SW480 (cell line): ENCODE measurements around the gene KCNJ11.
A peak's percentile ranks its signal among the peaks of the same experiment; 100 is the strongest.

ENCODE experiments used
- DNase-seq: peaks from one replicate; pipeline ENCODE4 v3.0.0-alpha.2; 2016; ENCODE audit warnings: low spot score

Gene KCNJ11

DNA sequence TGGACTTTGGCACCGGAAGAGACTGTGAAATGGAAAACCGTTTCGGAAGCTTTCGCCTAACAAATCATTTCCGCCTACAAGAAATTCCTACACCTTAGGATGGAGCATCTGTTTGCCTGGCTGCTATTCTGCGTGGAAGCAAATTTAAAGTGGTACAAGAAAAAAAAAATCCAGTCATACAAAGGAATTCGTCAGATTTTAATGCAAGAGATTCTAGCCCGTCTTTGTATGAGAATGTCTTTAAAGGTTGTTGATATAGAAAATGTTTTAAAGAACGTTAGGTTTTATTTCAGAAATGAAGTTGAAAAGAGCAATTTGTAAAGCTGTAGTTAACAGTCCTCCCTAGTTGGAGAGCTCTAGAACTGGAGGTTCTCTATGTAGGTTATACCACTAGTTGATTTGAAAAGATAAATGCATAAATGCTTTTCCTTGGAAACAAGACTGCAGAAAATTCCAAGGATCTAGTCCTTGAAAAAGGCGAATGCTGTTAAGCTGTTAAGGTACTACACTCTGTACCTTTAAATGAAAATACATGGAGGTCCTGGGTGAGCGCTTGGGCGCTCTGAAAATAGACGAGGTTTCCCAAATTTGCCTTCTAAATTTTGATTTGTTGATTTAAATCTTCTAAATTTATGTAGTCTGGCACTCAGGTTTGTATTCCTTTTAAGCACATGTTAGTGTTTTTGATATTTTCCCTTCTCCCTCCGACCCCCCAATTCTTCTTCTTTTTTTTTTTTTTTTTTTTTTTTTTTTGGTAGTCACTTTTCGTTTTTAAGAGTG is 34.4 kb downstream of the KCNJ11 start:
- peak; percentile 25 for DNase-seq

DNA sequence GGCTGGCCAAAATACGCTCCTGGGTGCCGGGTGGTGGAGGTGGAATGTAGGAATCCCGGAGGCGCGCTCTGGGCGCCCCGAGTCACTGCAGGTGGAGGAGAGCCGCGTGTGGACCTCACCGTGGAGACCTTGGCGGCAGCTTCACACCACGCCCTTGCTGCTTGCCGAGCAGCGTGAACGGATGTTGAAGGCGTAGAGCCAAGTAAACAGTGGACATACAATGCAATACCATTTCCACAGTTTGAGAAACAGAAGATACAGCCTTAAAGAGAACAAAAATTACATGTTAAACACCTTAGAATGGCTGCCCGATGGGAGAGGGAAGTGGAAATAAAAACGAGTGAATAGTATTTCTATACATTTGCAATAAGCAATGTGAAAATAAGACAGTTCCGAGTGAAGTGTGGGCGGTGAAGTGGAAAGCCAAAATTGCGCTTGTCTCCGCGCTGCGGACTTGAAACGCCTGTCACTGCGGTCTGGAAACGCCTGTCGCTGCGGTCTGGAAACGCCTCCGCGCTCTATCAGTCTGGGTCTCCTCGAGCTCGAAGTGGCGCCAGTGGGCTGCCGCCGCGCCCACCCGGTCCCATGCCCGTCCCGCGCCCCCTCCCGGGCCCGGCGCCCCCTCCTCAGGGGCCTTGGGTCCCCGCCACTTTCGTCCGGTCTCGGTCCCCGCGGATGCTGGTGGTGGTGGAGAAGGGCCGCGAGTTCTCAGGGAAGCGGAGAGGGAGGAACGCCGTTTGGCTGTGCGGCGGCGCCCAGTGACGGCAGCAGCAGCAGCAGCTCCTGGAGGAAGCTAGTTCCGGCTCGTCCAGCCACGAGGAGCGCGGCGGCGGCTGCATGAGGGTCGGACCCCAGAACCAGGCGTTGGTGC is 35.3 kb downstream of the KCNJ11 start:
- peak; percentile 90 for DNase-seq

DNA sequence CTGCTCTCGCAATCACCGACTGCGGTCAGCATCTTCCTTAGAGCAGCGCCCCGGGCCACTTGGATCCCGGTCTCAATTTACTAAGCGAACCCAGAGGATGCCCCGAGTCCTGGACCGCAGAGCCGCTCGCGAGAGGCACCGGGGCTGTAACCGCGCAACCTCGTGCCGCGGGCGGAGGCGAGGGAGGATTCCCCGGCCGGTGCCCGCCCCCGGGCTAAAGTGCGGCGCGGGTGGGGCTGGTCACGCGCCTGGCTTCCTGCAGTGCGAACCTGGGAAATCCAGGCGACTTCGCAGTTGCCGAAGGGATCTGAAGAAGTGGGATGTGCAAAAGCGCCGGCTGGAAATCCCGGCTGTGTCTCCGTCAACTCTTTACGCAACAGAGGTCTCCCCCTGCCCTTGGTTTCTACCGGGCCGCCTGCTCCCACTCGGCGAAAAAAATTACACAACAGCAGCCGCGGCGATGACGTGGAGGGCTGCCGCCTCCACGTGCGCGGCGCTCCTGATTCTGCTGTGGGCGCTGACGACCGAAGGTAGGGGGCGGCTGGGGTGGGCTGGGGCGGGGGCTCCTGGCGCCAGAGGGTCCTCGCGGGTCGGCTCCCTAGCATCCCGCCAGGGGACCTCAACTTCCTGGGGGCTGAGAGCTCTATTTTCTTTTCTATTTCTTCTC is 36.8 kb downstream of the KCNJ11 start, which contains the start of gene NCR3LG1:
Gene NCR3LG1 (plus strand): TSS at position 291 of the 667 bp plus-strand sequence. CDS start 170 bp downstream, at position 461.
- DNase-seq = peak; percentile 69

DNA sequence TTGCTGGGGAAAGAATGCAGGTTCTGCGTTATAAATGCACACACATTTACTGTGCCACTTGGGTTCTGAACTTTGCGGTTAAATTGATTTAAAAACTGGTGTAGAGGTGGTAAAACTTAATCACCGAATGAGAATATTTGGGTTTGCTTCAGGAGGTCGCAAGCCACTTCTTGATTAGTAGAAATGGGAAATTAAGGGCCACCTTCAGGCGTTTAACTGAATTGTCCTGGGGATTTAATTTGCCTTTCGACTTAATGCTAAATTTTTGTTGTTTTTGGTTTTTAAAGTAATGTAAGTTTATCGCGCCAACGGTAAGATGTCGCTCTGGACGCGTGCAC is 37.3 kb downstream of the KCNJ11 start:
- DNase-seq = no peak

DNA sequence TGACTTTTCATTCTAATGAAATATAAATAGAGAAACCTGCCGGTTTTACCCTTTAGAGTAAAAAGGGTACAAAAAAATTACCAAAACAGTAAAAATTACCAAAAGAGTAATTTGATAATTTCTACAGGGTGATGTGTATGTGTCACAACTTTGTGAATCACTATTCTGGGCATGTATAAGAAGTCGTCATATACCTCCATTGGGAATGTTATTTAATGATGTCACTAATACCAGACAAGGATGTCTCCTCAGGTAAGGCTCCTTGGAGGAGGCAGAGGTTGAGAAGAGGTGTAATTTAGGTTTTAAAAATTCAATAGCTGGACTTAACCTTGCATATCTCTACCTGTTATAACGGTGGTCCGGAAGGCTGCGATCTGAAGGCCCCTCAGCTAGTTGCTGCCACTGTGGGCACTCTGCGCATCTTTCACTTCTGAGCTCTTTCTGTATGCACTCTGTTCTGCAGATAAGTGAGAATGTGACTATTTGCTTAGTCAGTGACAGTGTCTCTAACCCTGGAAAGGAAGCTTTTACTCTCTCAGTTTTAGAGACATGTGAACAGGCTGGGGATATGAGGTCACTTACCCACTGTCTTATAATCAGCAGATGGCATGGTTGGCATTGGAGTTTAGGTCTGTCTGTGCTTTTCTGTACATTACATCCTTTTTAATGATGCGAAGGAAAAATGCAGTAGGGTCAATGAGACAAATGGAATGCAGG is 37.8 kb downstream of the KCNJ11 start:
- DNase-seq = no peak

DNA sequence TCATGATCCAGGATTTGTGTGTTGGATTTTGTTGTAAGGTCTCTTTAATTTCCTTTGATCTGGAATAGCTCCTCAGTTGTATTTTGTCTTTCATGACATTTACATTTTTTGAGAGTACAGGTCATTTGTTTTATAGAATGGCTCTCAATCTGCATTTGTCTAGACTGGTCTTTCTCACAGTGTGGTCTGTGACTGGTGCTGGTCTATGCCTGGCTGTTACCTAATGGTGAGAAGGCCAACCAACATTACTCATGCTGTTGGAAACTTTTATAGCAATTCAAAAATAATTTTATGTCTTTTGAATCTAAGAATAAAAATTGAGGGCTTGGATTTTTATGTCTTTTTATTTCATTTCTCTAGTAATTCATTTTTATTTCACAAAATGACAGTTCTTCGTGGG is 40.8 kb downstream of the KCNJ11 start:
- DNase-seq = no peak

DNA sequence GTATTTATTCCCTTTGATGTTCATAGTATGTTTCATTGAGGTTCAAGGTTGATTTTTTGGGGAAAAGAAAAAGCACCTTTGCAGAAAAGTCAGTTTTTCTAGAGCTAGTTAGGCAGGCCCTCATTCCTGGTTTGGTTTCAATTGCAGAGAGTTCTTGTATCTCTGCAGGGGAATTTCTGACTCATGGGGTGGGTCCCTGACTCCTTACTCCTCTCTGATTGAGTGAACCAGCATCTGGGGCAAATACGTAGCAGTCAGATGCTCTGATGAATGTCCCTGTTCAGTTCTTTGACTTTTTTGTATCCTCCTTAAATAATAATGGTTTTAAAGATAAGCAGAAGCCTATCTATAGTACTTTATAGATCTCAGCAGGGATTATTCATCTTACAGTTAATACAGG is 44.6 kb downstream of the KCNJ11 start:
- DNase-seq = no peak

DNA sequence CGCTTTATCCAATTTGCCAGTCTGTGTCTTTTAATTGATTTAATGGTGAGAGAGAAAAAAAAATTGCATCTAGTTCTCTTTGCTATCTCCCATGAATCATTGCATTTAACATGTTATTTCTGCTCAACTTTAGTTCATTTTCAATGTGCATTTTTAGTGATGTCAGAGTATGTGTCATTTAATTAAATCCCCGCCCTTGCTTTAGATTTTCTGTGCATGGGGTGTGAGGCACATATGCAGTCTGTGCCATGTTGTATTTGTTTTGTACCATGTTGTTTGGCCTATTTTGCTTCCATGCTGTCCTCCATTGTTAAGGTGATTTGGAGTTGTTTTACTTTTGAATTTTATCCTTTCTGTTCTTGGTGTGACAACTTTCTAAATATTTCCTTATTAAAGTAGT is 45.2 kb downstream of the KCNJ11 start:
- DNase-seq = no peak
